ENCODE data around the gene HOXB6.

The HOXB6 gene

GRCh38 chr17:48646183-48647102 lies 41.7 kb upstream of the HOXB6 start (continued):
- TF ChIP-seq, protein P1, sequence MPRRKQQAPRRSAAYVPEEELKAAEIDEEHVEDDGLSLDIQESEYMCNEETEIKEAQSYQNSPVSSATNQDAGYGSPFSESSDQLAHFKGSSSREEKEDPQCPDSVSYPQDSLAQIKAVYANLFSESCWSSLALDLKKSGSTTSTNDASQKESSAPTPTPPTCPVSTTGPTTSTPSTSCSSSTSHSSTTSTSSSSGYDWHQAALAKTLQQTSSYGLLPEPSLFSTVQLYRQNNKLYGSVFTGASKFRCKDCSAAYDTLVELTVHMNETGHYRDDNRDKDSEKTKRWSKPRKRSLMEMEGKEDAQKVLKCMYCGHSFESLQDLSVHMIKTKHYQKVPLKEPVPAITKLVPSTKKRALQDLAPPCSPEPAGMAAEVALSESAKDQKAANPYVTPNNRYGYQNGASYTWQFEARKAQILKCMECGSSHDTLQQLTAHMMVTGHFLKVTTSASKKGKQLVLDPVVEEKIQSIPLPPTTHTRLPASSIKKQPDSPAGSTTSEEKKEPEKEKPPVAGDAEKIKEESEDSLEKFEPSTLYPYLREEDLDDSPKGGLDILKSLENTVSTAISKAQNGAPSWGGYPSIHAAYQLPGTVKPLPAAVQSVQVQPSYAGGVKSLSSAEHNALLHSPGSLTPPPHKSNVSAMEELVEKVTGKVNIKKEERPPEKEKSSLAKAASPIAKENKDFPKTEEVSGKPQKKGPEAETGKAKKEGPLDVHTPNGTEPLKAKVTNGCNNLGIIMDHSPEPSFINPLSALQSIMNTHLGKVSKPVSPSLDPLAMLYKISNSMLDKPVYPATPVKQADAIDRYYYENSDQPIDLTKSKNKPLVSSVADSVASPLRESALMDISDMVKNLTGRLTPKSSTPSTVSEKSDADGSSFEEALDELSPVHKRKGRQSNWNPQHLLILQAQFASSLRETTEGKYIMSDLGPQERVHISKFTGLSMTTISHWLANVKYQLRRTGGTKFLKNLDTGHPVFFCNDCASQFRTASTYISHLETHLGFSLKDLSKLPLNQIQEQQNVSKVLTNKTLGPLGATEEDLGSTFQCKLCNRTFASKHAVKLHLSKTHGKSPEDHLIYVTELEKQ (tag by site-specific recombination; IDR thresholded peaks at IDR 0.05; ENCODE audit: borderline replicate concordance), result no peak
- no peak for TF ChIP-seq ZNF626 (tag by site-specific recombination; IDR thresholded peaks at IDR 0.05)
- peak; percentile 85 for TF ChIP-seq ZBTB8A (tag by site-specific recombination; IDR thresholded peaks at IDR 0.05)
- TF ChIP-seq, protein P2, sequence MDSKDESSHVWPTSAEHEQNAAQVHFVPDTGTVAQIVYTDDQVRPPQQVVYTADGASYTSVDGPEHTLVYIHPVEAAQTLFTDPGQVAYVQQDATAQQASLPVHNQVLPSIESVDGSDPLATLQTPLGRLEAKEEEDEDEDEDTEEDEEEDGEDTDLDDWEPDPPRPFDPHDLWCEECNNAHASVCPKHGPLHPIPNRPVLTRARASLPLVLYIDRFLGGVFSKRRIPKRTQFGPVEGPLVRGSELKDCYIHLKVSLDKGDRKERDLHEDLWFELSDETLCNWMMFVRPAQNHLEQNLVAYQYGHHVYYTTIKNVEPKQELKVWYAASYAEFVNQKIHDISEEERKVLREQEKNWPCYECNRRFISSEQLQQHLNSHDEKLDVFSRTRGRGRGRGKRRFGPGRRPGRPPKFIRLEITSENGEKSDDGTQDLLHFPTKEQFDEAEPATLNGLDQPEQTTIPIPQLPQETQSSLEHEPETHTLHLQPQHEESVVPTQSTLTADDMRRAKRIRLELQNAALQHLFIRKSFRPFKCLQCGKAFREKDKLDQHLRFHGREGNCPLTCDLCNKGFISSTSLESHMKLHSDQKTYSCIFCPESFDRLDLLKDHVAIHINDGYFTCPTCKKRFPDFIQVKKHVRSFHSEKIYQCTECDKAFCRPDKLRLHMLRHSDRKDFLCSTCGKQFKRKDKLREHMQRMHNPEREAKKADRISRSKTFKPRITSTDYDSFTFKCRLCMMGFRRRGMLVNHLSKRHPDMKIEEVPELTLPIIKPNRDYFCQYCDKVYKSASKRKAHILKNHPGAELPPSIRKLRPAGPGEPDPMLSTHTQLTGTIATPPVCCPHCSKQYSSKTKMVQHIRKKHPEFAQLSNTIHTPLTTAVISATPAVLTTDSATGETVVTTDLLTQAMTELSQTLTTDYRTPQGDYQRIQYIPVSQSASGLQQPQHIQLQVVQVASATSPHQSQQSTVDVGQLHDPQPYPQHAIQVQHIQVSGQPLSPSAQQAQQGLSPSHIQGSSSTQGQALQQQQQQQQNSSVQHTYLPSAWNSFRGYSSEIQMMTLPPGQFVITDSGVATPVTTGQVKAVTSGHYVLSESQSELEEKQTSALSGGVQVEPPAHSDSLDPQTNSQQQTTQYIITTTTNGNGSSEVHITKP (tag by site-specific recombination; IDR thresholded peaks at IDR 0.05), result peak; percentile 71; the same call in 1 of the 2 replicates
- no peak for TF ChIP-seq ZNF16 (tag by site-specific recombination; IDR thresholded peaks at IDR 0.05; ENCODE audit: low read depth)
- no peak for TF ChIP-seq ZNF404 (tag by site-specific recombination; IDR thresholded peaks at IDR 0.05)
- no peak for TF ChIP-seq MYNN (tag by site-specific recombination; IDR thresholded peaks at IDR 0.05; ENCODE audit: borderline replicate concordance)
- TF ChIP-seq ZNF48 (tag by site-specific recombination; IDR thresholded peaks at IDR 0.05), result no peak
- TF ChIP-seq, protein P3, sequence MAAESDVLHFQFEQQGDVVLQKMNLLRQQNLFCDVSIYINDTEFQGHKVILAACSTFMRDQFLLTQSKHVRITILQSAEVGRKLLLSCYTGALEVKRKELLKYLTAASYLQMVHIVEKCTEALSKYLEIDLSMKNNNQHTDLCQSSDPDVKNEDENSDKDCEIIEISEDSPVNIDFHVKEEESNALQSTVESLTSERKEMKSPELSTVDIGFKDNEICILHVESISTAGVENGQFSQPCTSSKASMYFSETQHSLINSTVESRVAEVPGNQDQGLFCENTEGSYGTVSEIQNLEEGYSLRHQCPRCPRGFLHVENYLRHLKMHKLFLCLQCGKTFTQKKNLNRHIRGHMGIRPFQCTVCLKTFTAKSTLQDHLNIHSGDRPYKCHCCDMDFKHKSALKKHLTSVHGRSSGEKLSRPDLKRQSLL (tag by site-specific recombination; IDR thresholded peaks at IDR 0.05), result peak; percentile 67
- TF ChIP-seq HOXA7 (CRISPR knock-in tag; IDR thresholded peaks at IDR 0.05; ENCODE audit: borderline replicate concordance), result no peak
- TF ChIP-seq RBAK (tag by site-specific recombination; IDR thresholded peaks at IDR 0.05), result no peak
- TF ChIP-seq ZNF571 (tag by site-specific recombination; IDR thresholded peaks at IDR 0.05), result no peak
- TF ChIP-seq, protein P4, sequence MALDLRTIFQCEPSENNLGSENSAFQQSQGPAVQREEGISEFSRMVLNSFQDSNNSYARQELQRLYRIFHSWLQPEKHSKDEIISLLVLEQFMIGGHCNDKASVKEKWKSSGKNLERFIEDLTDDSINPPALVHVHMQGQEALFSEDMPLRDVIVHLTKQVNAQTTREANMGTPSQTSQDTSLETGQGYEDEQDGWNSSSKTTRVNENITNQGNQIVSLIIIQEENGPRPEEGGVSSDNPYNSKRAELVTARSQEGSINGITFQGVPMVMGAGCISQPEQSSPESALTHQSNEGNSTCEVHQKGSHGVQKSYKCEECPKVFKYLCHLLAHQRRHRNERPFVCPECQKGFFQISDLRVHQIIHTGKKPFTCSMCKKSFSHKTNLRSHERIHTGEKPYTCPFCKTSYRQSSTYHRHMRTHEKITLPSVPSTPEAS (tag by site-specific recombination; IDR thresholded peaks at IDR 0.05), result no peak
- no peak for TF ChIP-seq HOXD13 (CRISPR knock-in tag; IDR thresholded peaks at IDR 0.05; ENCODE audit: borderline replicate concordance)
- TF ChIP-seq GLI2 (tag by site-specific recombination; IDR thresholded peaks at IDR 0.05; ENCODE audit: borderline replicate concordance, low read depth), result no peak
- no peak for TF ChIP-seq ZNF248 (tag by site-specific recombination; IDR thresholded peaks at IDR 0.05)
- no peak for TF ChIP-seq ZNF23 (tag by site-specific recombination; IDR thresholded peaks at IDR 0.05; ENCODE audit: borderline replicate concordance)
- TF ChIP-seq MZF1 (tag by site-specific recombination; IDR thresholded peaks at IDR 0.05; ENCODE audit: borderline replicate concordance), result 0 out of 2 replicates have a peak, but pooled peaks have one; percentile 22
- TF ChIP-seq SALL2 (tag by site-specific recombination; IDR thresholded peaks at IDR 0.05; ENCODE audit: borderline replicate concordance), result no peak
- TF ChIP-seq PRDM1 (tag by site-specific recombination; IDR thresholded peaks at IDR 0.05), result peak; percentile 91
- no peak for TF ChIP-seq ELK4 (IDR thresholded peaks at IDR 0.05; ENCODE audit: borderline replicate concordance, low read depth, low read length)
- TF ChIP-seq AEBP2 (tag by site-specific recombination; IDR thresholded peaks at IDR 0.05; ENCODE audit: borderline replicate concordance), result no peak
- peak; percentile 98 for TF ChIP-seq ZBTB17 (tag by site-specific recombination; IDR thresholded peaks at IDR 0.05)
- no peak for TF ChIP-seq ZNF221 (tag by site-specific recombination; IDR thresholded peaks at IDR 0.05; ENCODE audit: borderline replicate concordance)
- TF ChIP-seq ZNF37A (tag by site-specific recombination; IDR thresholded peaks at IDR 0.05), result no peak
